GM12874 (cell line): ENCODE results near the gene PROSER3.

Experiments
- TF ChIP-seq, protein P1 (sequence below): IDR thresholded peaks from 2 replicates; pipeline ENCODE4 v1.5.1; 2011; ENCODE audit warnings: low read depth, mild to moderate bottlenecking, control low read depth, low read length, moderate library complexity; ENCODE audit not compliant: insufficient read depth

PROSER3 gene

DNA sequence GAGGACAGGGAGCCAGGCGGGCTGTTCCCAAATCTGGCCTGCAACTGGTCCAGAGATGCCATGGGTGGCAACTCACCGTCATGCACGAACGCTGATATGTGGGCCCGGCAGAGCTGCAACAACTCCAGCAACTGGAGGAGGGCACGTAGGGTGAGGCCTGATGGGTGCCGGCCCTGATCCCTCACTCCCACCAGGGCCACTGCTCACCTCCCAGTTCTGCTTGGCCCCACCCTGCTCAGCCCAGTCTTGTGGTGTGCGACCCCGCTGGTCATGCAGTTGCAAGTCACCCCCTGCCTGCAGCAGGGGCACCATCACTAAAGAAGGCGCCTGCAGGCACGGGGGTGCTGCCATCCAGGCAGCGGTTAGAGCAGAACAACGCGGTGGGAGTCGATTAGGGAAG, 34.3 kb downstream of the PROSER3 start:
- TF ChIP-seq, protein P1, sequence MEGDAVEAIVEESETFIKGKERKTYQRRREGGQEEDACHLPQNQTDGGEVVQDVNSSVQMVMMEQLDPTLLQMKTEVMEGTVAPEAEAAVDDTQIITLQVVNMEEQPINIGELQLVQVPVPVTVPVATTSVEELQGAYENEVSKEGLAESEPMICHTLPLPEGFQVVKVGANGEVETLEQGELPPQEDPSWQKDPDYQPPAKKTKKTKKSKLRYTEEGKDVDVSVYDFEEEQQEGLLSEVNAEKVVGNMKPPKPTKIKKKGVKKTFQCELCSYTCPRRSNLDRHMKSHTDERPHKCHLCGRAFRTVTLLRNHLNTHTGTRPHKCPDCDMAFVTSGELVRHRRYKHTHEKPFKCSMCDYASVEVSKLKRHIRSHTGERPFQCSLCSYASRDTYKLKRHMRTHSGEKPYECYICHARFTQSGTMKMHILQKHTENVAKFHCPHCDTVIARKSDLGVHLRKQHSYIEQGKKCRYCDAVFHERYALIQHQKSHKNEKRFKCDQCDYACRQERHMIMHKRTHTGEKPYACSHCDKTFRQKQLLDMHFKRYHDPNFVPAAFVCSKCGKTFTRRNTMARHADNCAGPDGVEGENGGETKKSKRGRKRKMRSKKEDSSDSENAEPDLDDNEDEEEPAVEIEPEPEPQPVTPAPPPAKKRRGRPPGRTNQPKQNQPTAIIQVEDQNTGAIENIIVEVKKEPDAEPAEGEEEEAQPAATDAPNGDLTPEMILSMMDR, result no peak

DNA sequence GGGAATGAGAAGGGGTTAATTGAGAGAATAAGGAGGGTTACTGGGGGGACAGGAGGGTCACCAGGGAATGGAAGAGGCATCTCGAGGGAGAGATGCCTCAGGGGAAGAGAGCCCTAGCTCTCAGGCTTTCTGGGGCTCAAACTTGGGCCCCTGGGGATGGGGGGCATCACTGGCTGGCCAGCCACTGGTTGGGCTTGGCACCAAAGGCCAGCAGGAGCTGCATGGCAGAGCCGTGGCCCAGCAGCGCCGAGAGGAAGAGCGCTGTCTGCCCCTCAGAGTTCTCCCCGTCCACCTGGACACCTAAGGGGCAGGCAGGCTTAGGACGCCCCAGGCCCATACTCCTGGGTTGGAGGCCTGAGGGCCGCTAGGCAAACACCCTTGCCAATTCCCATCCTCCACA, 34.9 kb downstream of the PROSER3 start:
- TF ChIP-seq, protein P1, result no peak

DNA sequence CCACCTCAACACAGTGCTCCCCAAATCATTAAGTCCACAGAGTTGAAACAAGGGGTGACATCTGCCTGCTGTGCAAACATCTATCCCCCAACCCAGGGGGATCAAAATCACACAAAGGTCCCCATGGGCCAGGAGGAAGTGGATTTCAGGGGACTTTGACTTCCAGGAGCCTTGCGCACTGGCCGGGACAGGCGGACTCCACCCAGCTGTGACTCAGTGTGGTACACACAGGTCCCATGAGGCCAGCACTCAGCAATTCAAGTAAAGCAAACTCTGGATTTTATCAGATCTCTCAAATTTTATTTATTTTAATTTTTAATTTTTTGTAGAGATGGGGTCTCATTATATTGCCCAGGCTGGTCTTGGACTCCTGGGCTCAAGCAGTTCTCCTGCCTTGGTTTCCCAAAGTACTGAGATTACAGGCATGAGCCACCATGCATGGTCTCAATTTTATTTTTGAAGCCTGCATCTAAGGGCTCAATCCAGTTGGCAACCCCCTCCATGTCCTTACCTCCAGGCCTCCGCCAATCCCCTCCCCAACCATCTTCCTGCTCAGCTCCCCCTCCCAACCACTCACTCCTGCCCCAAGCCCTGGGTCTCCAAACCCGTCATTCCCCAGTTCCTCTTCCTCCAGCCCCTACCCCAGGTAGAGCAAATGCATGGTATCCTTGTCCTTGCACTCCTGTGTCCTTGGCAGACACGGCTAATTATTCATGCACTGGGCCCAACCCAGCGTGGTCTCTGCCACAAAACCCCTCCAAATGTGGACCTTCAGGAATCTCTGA, 35.6 kb downstream of the PROSER3 start:
- TF ChIP-seq, protein P1, result no peak

DNA sequence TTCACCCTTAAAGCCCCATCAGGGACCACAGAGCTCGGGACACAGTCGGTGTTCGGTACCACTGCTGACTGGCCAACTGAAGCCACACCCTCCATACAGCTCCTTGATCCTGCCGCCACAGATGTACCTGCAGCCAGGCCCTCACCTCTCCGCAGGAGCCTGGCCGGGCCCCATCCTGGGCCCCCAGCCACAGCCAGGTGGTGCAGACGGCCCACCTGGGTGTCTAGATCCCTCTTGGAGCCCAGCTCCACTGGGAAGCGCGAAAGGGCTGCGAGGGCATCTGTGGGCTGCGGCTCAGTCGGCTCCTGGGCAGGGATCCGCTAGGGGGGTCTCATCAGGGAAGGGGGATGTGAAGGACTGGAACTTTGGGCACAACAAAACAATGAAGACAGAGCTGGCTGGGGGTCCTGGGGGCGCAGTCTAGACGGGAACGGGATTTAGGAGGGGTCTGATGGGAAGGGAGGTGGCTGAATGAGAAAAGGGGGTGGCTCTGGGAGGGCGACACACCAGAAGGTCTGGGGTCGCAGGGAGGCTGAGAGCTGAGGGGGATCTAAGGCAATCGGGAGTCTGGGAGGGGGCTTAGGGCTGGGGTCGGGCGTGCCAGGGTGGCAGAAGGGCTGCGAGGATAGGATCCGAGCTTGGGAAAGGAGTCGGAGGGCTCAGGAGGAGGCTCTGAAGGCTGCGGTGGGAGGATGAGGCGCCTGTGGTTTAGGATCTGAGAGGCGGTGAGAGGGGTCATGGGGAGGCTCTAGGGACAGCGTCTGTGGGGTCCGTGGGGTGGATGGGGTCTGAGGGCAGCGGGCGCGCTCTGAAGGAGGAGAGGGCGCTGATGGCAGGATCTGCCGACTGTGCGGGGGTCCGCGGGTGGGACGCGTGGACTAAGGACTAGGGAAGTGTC, 38.9 kb downstream of the PROSER3 start:
- TF ChIP-seq, protein P1, result no peak

GRCh38 chr19:35797663-35798062, 39.7 kb downstream of the PROSER3 start:
- TF ChIP-seq, protein P1, result no peak

DNA sequence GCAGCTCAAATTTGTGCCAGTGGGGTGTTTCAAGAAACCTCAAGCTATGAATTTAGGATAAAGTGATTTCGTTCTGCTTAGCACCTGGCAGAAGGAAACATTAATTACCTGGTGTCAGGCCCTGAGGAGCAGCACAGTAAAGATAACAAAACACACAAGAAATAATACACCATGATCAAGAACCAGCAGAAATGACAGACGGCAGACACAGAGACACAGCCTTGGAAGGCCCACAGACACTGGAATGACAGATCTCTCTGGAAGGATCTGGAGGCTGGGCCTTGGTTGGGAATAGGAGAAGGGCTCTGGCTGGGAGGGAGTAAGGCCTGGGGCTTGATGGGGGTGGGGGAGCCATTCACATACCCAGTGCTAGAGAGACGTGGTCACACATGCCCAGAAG, 43.9 kb downstream of the PROSER3 start:
- TF ChIP-seq, protein P1, result no peak

- TF ChIP-seq, protein P1, result no peak
Observed at GRCh38 chr19:35805526-35806102, 47.6 kb downstream of the PROSER3 start.
